GM23338 (cell line): Measurements from ENCODE around the gene TBC1D9.

Experiments used
- CREB1 ChIP-seq: fragments of 250-450 bp; sonication (Bioruptor Pico); IDR thresholded peaks from 2 replicates; pipeline ENCODE4 v1.5.0; 2020; ENCODE audit warnings: low read depth, mild to moderate bottlenecking, moderate library complexity
- EZH2 ChIP-seq: fragments of 200-600 bp; sonication (generic); IDR thresholded peaks from one replicate; pipeline ENCODE4 v1.8.0; 2017; ENCODE audit warnings: antibody characterized with exemption, mild to moderate bottlenecking, low read depth; ENCODE audit not compliant: unreplicated experiment
- EZH2phosphoT487 ChIP-seq: fragments of 200-600 bp; sonication (generic); IDR thresholded peaks from one replicate; pipeline ENCODE4 v1.8.1; 2018; ENCODE audit warnings: antibody characterized with exemption; ENCODE audit not compliant: unreplicated experiment
- POLR2AphosphoS5 ChIP-seq: IDR thresholded peaks from 2 replicates; pipeline ENCODE4 v1.6.1; 2016; ENCODE audit warnings: antibody characterized with exemption, low read depth
- REST ChIP-seq: IDR thresholded peaks from one replicate; pipeline ENCODE4 v1.6.1; 2018; ENCODE audit warnings: antibody characterized with exemption; ENCODE audit not compliant: unreplicated experiment
- ZNF114 ChIP-seq: fragments of 250-450 bp; sonication (Bioruptor Pico); IDR thresholded peaks from 2 replicates; pipeline ENCODE4 v1.5.0; 2020; ENCODE audit warnings: mild to moderate bottlenecking, moderate library complexity
- TF ChIP-seq, protein P1 (sequence below), 2 experiments: fragments of 200-600 bp in 1 of 2; sonication (generic) in 1 of 2; conservative IDR thresholded peaks; 2 replicates each; pipeline versions ENCODE4 v1.5.1 to v1.6.1; 2016 to 2017; ENCODE audit warnings: antibody characterized with exemption in 2 of 2, low read depth in 2 of 2, mild to moderate bottlenecking in 2 of 2, moderate library complexity in 1 of 2
- TF ChIP-seq, protein P2 (sequence below): IDR thresholded peaks from 2 replicates; pipeline ENCODE4 v1.6.1; 2016; ENCODE audit warnings: antibody characterized with exemption
- TF ChIP-seq, protein P3 (sequence below): fragments of 250-450 bp; sonication (Bioruptor Pico); IDR thresholded peaks from 2 replicates; pipeline ENCODE4 v1.5.0; 2020; ENCODE audit warnings: mild to moderate bottlenecking, moderate library complexity

- TF ChIP-seq, protein P1, sequence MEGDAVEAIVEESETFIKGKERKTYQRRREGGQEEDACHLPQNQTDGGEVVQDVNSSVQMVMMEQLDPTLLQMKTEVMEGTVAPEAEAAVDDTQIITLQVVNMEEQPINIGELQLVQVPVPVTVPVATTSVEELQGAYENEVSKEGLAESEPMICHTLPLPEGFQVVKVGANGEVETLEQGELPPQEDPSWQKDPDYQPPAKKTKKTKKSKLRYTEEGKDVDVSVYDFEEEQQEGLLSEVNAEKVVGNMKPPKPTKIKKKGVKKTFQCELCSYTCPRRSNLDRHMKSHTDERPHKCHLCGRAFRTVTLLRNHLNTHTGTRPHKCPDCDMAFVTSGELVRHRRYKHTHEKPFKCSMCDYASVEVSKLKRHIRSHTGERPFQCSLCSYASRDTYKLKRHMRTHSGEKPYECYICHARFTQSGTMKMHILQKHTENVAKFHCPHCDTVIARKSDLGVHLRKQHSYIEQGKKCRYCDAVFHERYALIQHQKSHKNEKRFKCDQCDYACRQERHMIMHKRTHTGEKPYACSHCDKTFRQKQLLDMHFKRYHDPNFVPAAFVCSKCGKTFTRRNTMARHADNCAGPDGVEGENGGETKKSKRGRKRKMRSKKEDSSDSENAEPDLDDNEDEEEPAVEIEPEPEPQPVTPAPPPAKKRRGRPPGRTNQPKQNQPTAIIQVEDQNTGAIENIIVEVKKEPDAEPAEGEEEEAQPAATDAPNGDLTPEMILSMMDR (conservative IDR thresholded peaks at IDR 0.05; ENCODE audit: low read depth in 2 of 2), result no peak
- TF ChIP-seq EZH2, result no peak
- no peak for TF ChIP-seq EZH2phosphoT487
- no peak for TF ChIP-seq POLR2AphosphoS5
- TF ChIP-seq REST, result no peak
- TF ChIP-seq, protein P2, sequence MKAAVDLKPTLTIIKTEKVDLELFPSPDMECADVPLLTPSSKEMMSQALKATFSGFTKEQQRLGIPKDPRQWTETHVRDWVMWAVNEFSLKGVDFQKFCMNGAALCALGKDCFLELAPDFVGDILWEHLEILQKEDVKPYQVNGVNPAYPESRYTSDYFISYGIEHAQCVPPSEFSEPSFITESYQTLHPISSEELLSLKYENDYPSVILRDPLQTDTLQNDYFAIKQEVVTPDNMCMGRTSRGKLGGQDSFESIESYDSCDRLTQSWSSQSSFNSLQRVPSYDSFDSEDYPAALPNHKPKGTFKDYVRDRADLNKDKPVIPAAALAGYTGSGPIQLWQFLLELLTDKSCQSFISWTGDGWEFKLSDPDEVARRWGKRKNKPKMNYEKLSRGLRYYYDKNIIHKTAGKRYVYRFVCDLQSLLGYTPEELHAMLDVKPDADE, result no peak
- TF ChIP-seq, protein P3, sequence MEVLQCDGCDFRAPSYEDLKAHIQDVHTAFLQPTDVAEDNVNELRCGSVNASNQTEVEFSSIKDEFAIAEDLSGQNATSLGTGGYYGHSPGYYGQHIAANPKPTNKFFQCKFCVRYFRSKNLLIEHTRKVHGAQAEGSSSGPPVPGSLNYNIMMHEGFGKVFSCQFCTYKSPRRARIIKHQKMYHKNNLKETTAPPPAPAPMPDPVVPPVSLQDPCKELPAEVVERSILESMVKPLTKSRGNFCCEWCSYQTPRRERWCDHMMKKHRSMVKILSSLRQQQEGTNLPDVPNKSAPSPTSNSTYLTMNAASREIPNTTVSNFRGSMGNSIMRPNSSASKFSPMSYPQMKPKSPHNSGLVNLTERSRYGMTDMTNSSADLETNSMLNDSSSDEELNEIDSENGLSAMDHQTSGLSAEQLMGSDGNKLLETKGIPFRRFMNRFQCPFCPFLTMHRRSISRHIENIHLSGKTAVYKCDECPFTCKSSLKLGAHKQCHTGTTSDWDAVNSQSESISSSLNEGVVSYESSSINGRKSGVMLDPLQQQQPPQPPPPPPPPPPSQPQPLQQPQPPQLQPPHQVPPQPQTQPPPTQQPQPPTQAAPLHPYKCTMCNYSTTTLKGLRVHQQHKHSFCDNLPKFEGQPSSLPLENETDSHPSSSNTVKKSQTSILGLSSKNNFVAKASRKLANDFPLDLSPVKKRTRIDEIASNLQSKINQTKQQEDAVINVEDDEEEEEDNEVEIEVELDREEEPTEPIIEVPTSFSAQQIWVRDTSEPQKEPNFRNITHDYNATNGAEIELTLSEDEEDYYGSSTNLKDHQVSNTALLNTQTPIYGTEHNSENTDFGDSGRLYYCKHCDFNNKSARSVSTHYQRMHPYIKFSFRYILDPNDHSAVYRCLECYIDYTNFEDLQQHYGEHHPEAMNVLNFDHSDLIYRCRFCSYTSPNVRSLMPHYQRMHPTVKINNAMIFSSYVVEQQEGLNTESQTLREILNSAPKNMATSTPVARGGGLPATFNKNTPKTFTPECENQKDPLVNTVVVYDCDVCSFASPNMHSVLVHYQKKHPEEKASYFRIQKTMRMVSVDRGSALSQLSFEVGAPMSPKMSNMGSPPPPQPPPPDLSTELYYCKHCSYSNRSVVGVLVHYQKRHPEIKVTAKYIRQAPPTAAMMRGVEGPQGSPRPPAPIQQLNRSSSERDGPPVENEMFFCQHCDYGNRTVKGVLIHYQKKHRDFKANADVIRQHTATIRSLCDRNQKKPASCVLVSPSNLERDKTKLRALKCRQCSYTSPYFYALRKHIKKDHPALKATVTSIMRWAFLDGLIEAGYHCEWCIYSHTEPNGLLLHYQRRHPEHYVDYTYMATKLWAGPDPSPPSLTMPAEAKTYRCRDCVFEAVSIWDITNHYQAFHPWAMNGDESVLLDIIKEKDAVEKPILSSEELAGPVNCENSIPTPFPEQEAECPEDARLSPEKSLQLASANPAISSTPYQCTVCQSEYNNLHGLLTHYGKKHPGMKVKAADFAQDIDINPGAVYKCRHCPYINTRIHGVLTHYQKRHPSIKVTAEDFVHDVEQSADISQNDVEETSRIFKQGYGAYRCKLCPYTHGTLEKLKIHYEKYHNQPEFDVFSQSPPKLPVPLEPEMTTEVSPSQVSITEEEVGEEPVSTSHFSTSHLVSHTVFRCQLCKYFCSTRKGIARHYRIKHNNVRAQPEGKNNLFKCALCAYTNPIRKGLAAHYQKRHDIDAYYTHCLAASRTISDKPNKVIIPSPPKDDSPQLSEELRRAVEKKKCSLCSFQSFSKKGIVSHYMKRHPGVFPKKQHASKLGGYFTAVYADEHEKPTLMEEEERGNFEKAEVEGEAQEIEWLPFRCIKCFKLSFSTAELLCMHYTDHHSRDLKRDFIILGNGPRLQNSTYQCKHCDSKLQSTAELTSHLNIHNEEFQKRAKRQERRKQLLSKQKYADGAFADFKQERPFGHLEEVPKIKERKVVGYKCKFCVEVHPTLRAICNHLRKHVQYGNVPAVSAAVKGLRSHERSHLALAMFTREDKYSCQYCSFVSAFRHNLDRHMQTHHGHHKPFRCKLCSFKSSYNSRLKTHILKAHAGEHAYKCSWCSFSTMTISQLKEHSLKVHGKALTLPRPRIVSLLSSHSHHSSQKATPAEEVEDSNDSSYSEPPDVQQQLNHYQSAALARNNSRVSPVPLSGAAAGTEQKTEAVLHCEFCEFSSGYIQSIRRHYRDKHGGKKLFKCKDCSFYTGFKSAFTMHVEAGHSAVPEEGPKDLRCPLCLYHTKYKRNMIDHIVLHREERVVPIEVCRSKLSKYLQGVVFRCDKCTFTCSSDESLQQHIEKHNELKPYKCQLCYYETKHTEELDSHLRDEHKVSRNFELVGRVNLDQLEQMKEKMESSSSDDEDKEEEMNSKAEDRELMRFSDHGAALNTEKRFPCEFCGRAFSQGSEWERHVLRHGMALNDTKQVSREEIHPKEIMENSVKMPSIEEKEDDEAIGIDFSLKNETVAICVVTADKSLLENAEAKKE (CRISPR knock-in tag), result no peak
- no peak for TF ChIP-seq CREB1
- no peak for TF ChIP-seq ZNF114
Measured at GRCh38 chr4:140690093-140690492, 66.1 kb downstream of the TBC1D9 start.
